Activated CD4-positive, alpha-beta memory T cell treated with anti-CD3 and anti-CD28 coated beads for 36 hours (primary cell): ENCODE data around the gene PLEKHS1. TPM values are rescaled to one million over a fixed set of nuclear protein-coding genes. Genes with fewer than 3 reads are reported as not detected.

ENCODE experiments used
- CTCF ChIA-PET: fragments of 350-600 bp; sonication (Branson Sonifier 250); formaldehyde crosslinking; loops from one replicate; lab custom pipeline; 2021; ENCODE audit warnings: antibody characterized with exemption, inconsistent platforms; lab: Charles Lee
- POLR2A ChIA-PET: fragments of 350-600 bp; sonication (Branson Sonifier 250); formaldehyde crosslinking; loops from one replicate; lab custom pipeline; 2021; ENCODE audit warnings: antibody characterized with exemption; lab: Charles Lee
- DNase-seq: peaks from one replicate; pipeline ENCODE4 v3.0.0-alpha.2; 2020
- H3K27ac Mint-ChIP-seq: one replicate; pipeline ENCODE4 v1.8.0; 2021; ENCODE audit warnings: mixed read lengths
- H3K27me3 Mint-ChIP-seq: one replicate; pipeline ENCODE4 v1.8.0; 2021; ENCODE audit warnings: mixed read lengths
- H3K36me3 Mint-ChIP-seq: one replicate; pipeline ENCODE4 v1.8.0; 2021; ENCODE audit warnings: mixed read lengths
- H3K4me1 Mint-ChIP-seq: one replicate; pipeline ENCODE4 v1.8.0; 2021; ENCODE audit warnings: low read depth, mixed read lengths
- H3K4me3 Mint-ChIP-seq: one replicate; pipeline ENCODE4 v1.8.0; 2021; ENCODE audit warnings: mild to moderate bottlenecking, mixed read lengths
- H3K9me3 Mint-ChIP-seq: one replicate; pipeline ENCODE4 v1.8.0; 2021; ENCODE audit warnings: mixed read lengths
- intact Hi-C: fragments of 100-400 bp; cut with micrococcal nuclease; formaldehyde crosslinking; loops from one replicate; pipeline ENCODE4 v1.15.1; 2023
- total RNA-seq, 2 experiments: library from RNA; stranded (reverse); gene quantifications; one replicate each; pipeline ENCODE4 v1.2.3, GENCODE V29; 2021

PLEKHS1 gene
- total RNA-seq, 2 experiments from 2014 or later, result not detected

- H3K4me1 Mint-ChIP-seq, result no peaks in the 10 kb centered on the region
- no peak overlapping the region for H3K27ac Mint-ChIP-seq
- H3K9me3 Mint-ChIP-seq, result no peaks in the 10 kb centered on the region
- DNase-seq, result no peak
- intact Hi-C loops, result no loop called here
- H3K36me3 Mint-ChIP-seq, result peaks cover 37% of the 10 kb centered on the region
- H3K27me3 Mint-ChIP-seq, result no peaks in the 10 kb centered on the region
- POLR2A ChIA-PET, result no interaction called here
- H3K4me3 Mint-ChIP-seq, result no peak overlapping the region
- CTCF ChIA-PET, result no interaction called here
These were observed 32.3 kb upstream of the PLEKHS1 start for GRCh38 chr10:113718969-113719822.

- Mint-ChIP-seq H3K9me3 (no peaks in the 10 kb centered on the region), H3K36me3 (peaks cover 45% of the 10 kb centered on the region), H3K4me1 (no peaks in the 10 kb centered on the region), H3K27me3 (no peaks in the 10 kb centered on the region), H3K4me3 (no peak overlapping the region), H3K27ac (no peak overlapping the region)
- intact Hi-C loops, result no loop called here
- ChIA-PET POLR2A (no interaction called here), CTCF (no interaction called here)
- no peak for DNase-seq
These were observed 31.1 kb upstream of the PLEKHS1 start for GRCh38 chr10:113720386-113720785.

- intact Hi-C loops, result no loop called here
- H3K4me1 Mint-ChIP-seq, result no peaks in the 10 kb centered on the region
- peaks cover 30% of the 10 kb centered on the region for H3K36me3 Mint-ChIP-seq
- H3K27me3 Mint-ChIP-seq, result no peaks in the 10 kb centered on the region
- ChIA-PET CTCF (interaction anchor here (1.1 to 1.6 kb wide), 2 partner anchors 28 to 371 kb away, joined by 4 to 6 read pairs; no protein-coding TSS in a partner anchor), POLR2A (no interaction called here)
- no peak overlapping the region for H3K4me3 Mint-ChIP-seq
- H3K27ac Mint-ChIP-seq, result no peak overlapping the region
- H3K9me3 Mint-ChIP-seq, result no peaks in the 10 kb centered on the region
- no peak for DNase-seq
These were observed 19.2 kb upstream of the PLEKHS1 start for GRCh38 chr10:113732160-113732881.

GRCh38 chr10:113732966-113733365, 18.5 kb upstream of the PLEKHS1 start:
- no peak overlapping the region for H3K27ac Mint-ChIP-seq
- H3K9me3 Mint-ChIP-seq, result no peaks in the 10 kb centered on the region
- peaks cover 26% of the 10 kb centered on the region for H3K36me3 Mint-ChIP-seq
- H3K4me1 Mint-ChIP-seq, result no peaks in the 10 kb centered on the region
- no peaks in the 10 kb centered on the region for H3K27me3 Mint-ChIP-seq
- ChIA-PET CTCF (interaction anchor here (1.1 to 1.6 kb wide), 2 partner anchors 28 to 371 kb away, joined by 4 to 6 read pairs; no protein-coding TSS in a partner anchor), POLR2A (no interaction called here)
- DNase-seq, result no peak
- intact Hi-C loops, result no loop called here
- no peak overlapping the region for H3K4me3 Mint-ChIP-seq

GRCh38 chr10:113733635-113734034, 17.8 kb upstream of the PLEKHS1 start:
- intact Hi-C loops, result no loop called here
- DNase-seq, result no peak
- Mint-ChIP-seq H3K36me3 (peaks cover 20% of the 10 kb centered on the region), H3K9me3 (no peaks in the 10 kb centered on the region), H3K4me3 (no peak overlapping the region), H3K27me3 (no peaks in the 10 kb centered on the region), H3K27ac (no peak overlapping the region), H3K4me1 (no peaks in the 10 kb centered on the region)
- ChIA-PET POLR2A (no interaction called here), CTCF (interaction anchor here (1.1 to 1.6 kb wide), 2 partner anchors 29 to 370 kb away, joined by 4 to 6 read pairs; no protein-coding TSS in a partner anchor)

GRCh38 chr10:113735913-113736312, 15.6 kb upstream of the PLEKHS1 start:
- ChIA-PET CTCF (interaction anchor here (1.2 kb wide), 1 partner anchor 367 kb away, joined by 4 read pairs; no protein-coding TSS in a partner anchor), POLR2A (no interaction called here)
- peak; percentile 15 for DNase-seq
- no peaks in the 10 kb centered on the region for H3K27me3 Mint-ChIP-seq
- H3K4me1 Mint-ChIP-seq, result no peaks in the 10 kb centered on the region
- H3K36me3 Mint-ChIP-seq, result peaks cover 2% of the 10 kb centered on the region
- H3K4me3 Mint-ChIP-seq, result no peak overlapping the region
- intact Hi-C loops, result no loop called here
- H3K27ac Mint-ChIP-seq, result no peak overlapping the region
- H3K9me3 Mint-ChIP-seq, result no peaks in the 10 kb centered on the region

- H3K4me3 Mint-ChIP-seq, result no peak overlapping the region
- ChIA-PET CTCF (interaction anchor here (1.2 kb wide), 1 partner anchor 367 kb away, joined by 4 read pairs; no protein-coding TSS in a partner anchor), POLR2A (no interaction called here)
- no peaks in the 10 kb centered on the region for H3K36me3 Mint-ChIP-seq
- no peak for DNase-seq
- H3K27ac Mint-ChIP-seq, result no peak overlapping the region
- H3K4me1 Mint-ChIP-seq, result no peaks in the 10 kb centered on the region
- H3K9me3 Mint-ChIP-seq, result no peaks in the 10 kb centered on the region
- H3K27me3 Mint-ChIP-seq, result no peaks in the 10 kb centered on the region
- intact Hi-C loops, result no loop called here
These were observed 14.9 kb upstream of the PLEKHS1 start for GRCh38 chr10:113736576-113736975.

GRCh38 chr10:113739031-113739430, 12.5 kb upstream of the PLEKHS1 start:
- Mint-ChIP-seq H3K4me3 (no peak overlapping the region), H3K36me3 (no peaks in the 10 kb centered on the region), H3K27me3 (peaks cover under 1% of the 10 kb centered on the region), H3K9me3 (no peaks in the 10 kb centered on the region), H3K4me1 (no peaks in the 10 kb centered on the region), H3K27ac (no peak overlapping the region)
- ChIA-PET CTCF (interaction anchor here (1.0 kb wide), 1 partner anchor 38 kb away, joined by 3 read pairs; no protein-coding TSS in a partner anchor), POLR2A (no interaction called here)
- DNase-seq, result no peak
- intact Hi-C loops, result no loop called here

GRCh38 chr10:113739577-113739976, 11.9 kb upstream of the PLEKHS1 start:
- intact Hi-C loops, result no loop called here
- Mint-ChIP-seq H3K36me3 (no peaks in the 10 kb centered on the region), H3K4me1 (no peaks in the 10 kb centered on the region), H3K27ac (no peak overlapping the region), H3K27me3 (peaks cover 6% of the 10 kb centered on the region), H3K9me3 (no peaks in the 10 kb centered on the region), H3K4me3 (no peak overlapping the region)
- ChIA-PET CTCF (no interaction called here), POLR2A (no interaction called here)
- no peak for DNase-seq

GRCh38 chr10:113740850-113741249, 10.6 kb upstream of the PLEKHS1 start:
- H3K9me3 Mint-ChIP-seq, result no peaks in the 10 kb centered on the region
- no peak for DNase-seq
- ChIA-PET CTCF (no interaction called here), POLR2A (no interaction called here)
- H3K4me1 Mint-ChIP-seq, result no peaks in the 10 kb centered on the region
- H3K36me3 Mint-ChIP-seq, result no peaks in the 10 kb centered on the region
- intact Hi-C loops, result no loop called here
- no peak overlapping the region for H3K4me3 Mint-ChIP-seq
- H3K27me3 Mint-ChIP-seq, result peaks cover 9% of the 10 kb centered on the region
- no peak overlapping the region for H3K27ac Mint-ChIP-seq

GRCh38 chr10:113742466-113742865, 9.0 kb upstream of the PLEKHS1 start:
- ChIA-PET CTCF (interaction anchor here (0.6 to 0.7 kb wide), 2 partner anchors 417 to 474 kb away, joined by 3 to 4 read pairs; no protein-coding TSS in a partner anchor), POLR2A (no interaction called here)
- no peak overlapping the region for H3K4me3 Mint-ChIP-seq
- no peaks in the 10 kb centered on the region for H3K36me3 Mint-ChIP-seq
- no peak for DNase-seq
- no peaks in the 10 kb centered on the region for H3K9me3 Mint-ChIP-seq
- intact Hi-C loops, result no loop called here
- H3K27ac Mint-ChIP-seq, result no peak overlapping the region
- no peaks in the 10 kb centered on the region for H3K4me1 Mint-ChIP-seq
- H3K27me3 Mint-ChIP-seq, result peaks cover 9% of the 10 kb centered on the region

GRCh38 chr10:113743594-113743993, 7.9 kb upstream of the PLEKHS1 start:
- peaks cover 9% of the 10 kb centered on the region for H3K27me3 Mint-ChIP-seq
- ChIA-PET CTCF (no interaction called here), POLR2A (no interaction called here)
- H3K27ac Mint-ChIP-seq, result no peak overlapping the region
- H3K4me3 Mint-ChIP-seq, result no peak overlapping the region
- intact Hi-C loops, result no loop called here
- no peak for DNase-seq
- no peaks in the 10 kb centered on the region for H3K36me3 Mint-ChIP-seq
- H3K9me3 Mint-ChIP-seq, result no peaks in the 10 kb centered on the region
- no peaks in the 10 kb centered on the region for H3K4me1 Mint-ChIP-seq
